GM21723 (cell line): ENCODE results near the gene SYCE1.
"Not testable (repeated sequence)": the region's sequence is repeated elsewhere in the genome, so short reads cannot be mapped to it uniquely, and the experiment has no call there.

Experiments
- ATAC-seq: cut with Tn5 transposase; IDR thresholded peaks from one replicate; pipeline ENCODE4 v1.9.1; 2021; ENCODE audit warnings: mild to moderate bottlenecking, moderate library complexity; ENCODE audit not compliant: unreplicated experiment

Gene SYCE1

GRCh38 chr10:133559216-133559615, 6.2 kb downstream of the SYCE1 start:
- ATAC-seq = no peak

GRCh38 chr10:133557381-133557780, 8.0 kb downstream of the SYCE1 start:
- no peak for ATAC-seq

GRCh38 chr10:133555521-133555920, 9.9 kb downstream of the SYCE1 start:
- no peak for ATAC-seq

- ATAC-seq = no peak
These were observed 10.8 kb downstream of the SYCE1 start for GRCh38 chr10:133554600-133554999.

GRCh38 chr10:133544506-133544905, 20.9 kb downstream of the SYCE1 start:
- ATAC-seq = no peak

GRCh38 chr10:133541441-133541975, 23.9 kb downstream of the SYCE1 start:
- not testable (repeated sequence) for ATAC-seq

GRCh38 chr10:133537546-133538545, 27.5 kb downstream of the SYCE1 start:
- ATAC-seq = no peak

- ATAC-seq = no peak
These were observed 29.2 kb downstream of the SYCE1 start for GRCh38 chr10:133536198-133536597.

- ATAC-seq = no peak
These were observed 31.0 kb downstream of the SYCE1 start for GRCh38 chr10:133534417-133534816.

GRCh38 chr10:133532871-133533270, 32.5 kb downstream of the SYCE1 start:
- ATAC-seq = no peak

- no peak for ATAC-seq
These were observed 34.9 kb downstream of the SYCE1 start for GRCh38 chr10:133530506-133530905.

- no peak for ATAC-seq
These were observed 35.8 kb downstream of the SYCE1 start for GRCh38 chr10:133529576-133529946.

- no peak for ATAC-seq
These were observed 36.4 kb downstream of the SYCE1 start for GRCh38 chr10:133528845-133529575.

- no peak for ATAC-seq
These were observed 37.0 kb downstream of the SYCE1 start for GRCh38 chr10:133528296-133528844.

- no peak for ATAC-seq
These were observed 37.6 kb downstream of the SYCE1 start for GRCh38 chr10:133527771-133528271.

- no peak for ATAC-seq
These were observed 38.3 kb downstream of the SYCE1 start, which contains the start of gene CYP2E1 for GRCh38 chr10:133526957-133527588. TSS of gene CYP2E1 (plus strand) at chr10:133527363. CDS start at chr10:133527396, 33 bp downstream.

- no peak for ATAC-seq
These were observed 39.9 kb downstream of the SYCE1 start for GRCh38 chr10:133525444-133525843.

- ATAC-seq = no peak
These were observed 41.7 kb downstream of the SYCE1 start for GRCh38 chr10:133523631-133524203.

- peak; percentile 97 for ATAC-seq
These were observed 45.1 kb downstream of the SYCE1 start for GRCh38 chr10:133520193-133520738.

GRCh38 chr10:133518517-133518916, 46.9 kb downstream of the SYCE1 start:
- not testable (repeated sequence) for ATAC-seq
